HG03064 (cell line): ENCODE data around the gene CNPPD1.
"Not testable (repeated sequence)": the region's sequence is repeated elsewhere in the genome, so short reads cannot be mapped to it uniquely, and the experiment has no call there.

ENCODE experiments used
- ATAC-seq: cut with Tn5 transposase; IDR thresholded peaks from one replicate; pipeline ENCODE4 v1.9.1; 2021; ENCODE audit warnings: low read depth; ENCODE audit not compliant: unreplicated experiment

CNPPD1 gene

GRCh38 chr2:219209236-219210195 lies 32.8 kb upstream of the CNPPD1 start:
- no peak for ATAC-seq

GRCh38 chr2:219207884-219208740 lies 31.4 kb upstream of the CNPPD1 start:
- ATAC-seq: no peak

- no peak for ATAC-seq
These were observed 30.6 kb upstream of the CNPPD1 start for GRCh38 chr2:219207134-219207883.

GRCh38 chr2:219206328-219207133 lies 29.8 kb upstream of the CNPPD1 start, which contains the start of gene ZFAND2B:
Gene ZFAND2B (plus strand): TSS chr2:219206782. CDS start chr2:219206988, 206 bp downstream.
- peak; percentile 99 for ATAC-seq

GRCh38 chr2:219205981-219206327 lies 29.2 kb upstream of the CNPPD1 start:
- ATAC-seq: no peak

GRCh38 chr2:219205165-219205538 lies 28.4 kb upstream of the CNPPD1 start:
- ATAC-seq: no peak

GRCh38 chr2:219204425-219205164 lies 27.9 kb upstream of the CNPPD1 start:
- no peak for ATAC-seq

GRCh38 chr2:219201331-219201730 lies 24.6 kb upstream of the CNPPD1 start:
- not testable (repeated sequence) for ATAC-seq

GRCh38 chr2:219200502-219201326 lies 24.0 kb upstream of the CNPPD1 start:
- ATAC-seq: not testable (repeated sequence)

GRCh38 chr2:219199470-219200211 lies 22.9 kb upstream of the CNPPD1 start:
- no peak for ATAC-seq

- ATAC-seq: no peak
These were observed 22.2 kb upstream of the CNPPD1 start for GRCh38 chr2:219198974-219199373.

GRCh38 chr2:219197388-219197787 lies 20.7 kb upstream of the CNPPD1 start:
- ATAC-seq: no peak

- no peak for ATAC-seq
These were observed 10.2 kb upstream of the CNPPD1 start for GRCh38 chr2:219186754-219187456.

- no peak for ATAC-seq
These were observed 7.4 kb upstream of the CNPPD1 start for GRCh38 chr2:219184121-219184520.

GRCh38 chr2:219183151-219183772 lies 6.5 kb upstream of the CNPPD1 start:
- no peak for ATAC-seq

GRCh38 chr2:219182331-219183150 lies 5.8 kb upstream of the CNPPD1 start:
- ATAC-seq: no peak
